Cerebellar cortex (tissue), 1 donor: ENCODE measurements around the gene PHYHIPL.
"Not testable (repeated sequence)": the region's sequence is repeated elsewhere in the genome, so short reads cannot be mapped to it uniquely, and the experiment has no call there.

Source experiments
- DNase-seq: peaks from one replicate; pipeline ENCODE4 v3.0.0-alpha.2; 2015; ENCODE audit warnings: low spot score

The PHYHIPL gene

DNA sequence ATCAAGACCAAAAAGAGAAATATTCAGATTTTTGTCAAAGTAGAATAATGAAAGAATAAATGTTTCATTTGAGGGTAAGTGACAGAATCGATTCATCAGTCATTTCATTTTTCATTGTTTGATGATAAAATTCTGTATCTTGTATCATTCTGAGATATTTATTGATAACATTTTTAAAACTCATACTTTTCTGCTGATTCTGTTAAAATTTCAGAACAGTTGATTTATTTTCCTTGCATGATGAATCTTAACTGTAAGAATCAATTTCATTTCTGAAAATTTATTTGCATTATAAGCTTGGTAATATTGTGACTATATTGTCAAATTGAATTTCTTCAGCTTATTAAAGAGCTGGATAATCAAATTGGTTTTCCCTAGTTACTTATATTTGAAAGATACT, 13.9 kb downstream of the PHYHIPL start:
- no peak for DNase-seq

DNA sequence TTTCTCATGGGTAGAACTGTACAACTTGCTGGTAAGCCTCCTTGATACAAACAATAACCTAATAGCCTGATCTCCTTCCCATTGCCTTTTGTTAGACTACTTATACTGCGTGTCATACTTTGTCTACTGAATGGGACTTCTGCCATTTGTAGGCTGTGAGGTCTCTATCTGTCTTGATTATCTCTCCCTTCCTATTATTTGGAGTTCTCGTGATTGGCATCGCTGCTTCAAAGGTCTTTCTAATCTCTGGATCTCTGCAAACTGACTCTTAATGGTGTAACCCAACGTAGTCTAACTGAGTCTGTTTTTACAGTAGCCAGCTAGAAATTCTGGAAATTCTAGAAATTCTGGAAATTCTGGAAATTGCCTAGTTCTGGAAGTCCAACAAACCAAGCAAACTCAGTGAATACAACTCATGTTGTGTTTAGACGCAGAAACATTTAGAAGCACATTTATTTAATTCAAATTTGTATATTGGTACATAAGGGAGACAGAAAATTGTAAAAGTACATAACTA, 29.8 kb downstream of the PHYHIPL start:
- DNase-seq, result no peak

DNA sequence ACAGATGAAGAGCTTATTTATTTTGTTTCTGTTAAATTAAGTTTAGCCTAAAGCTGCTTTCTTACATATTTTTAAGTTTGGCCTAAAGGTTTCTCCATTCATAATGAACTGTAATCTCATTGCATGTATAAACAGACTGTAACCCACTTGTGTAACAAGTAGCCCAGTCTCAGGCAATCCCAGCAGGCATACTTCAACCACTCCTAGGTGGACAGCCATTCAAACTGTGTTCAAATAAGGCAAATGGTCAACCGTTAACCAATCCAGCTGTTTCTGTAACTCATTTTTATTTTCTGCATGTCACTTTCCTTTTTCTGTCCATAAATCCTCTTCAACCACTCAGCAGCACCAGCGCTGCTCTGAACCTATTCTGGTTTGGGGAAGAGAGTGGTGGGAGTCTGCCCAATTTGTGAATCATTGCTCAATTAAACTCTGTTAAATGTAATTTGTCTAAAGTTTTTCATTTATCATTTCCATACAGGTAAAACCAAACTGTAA, 35.9 kb downstream of the PHYHIPL start:
- DNase-seq, result no peak

DNA sequence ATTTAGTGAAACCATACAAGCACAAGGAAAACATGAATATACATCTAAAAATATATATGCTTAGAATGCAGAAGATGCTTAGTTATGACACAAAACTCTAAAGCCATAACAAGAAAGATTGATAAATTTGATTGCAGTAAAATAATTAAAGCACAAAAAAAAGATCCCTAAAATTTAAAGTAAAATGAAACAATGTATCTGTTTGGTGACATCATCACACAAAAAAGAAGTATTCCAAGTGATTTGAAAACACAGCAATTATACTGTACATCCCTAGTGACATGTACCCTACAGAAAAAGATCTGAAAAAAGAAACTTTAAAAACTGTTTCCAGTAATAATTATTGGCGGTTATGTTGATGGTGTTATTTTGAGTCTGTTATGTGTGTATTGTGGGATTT, 37.7 kb downstream of the PHYHIPL start:
- no peak for DNase-seq

DNA sequence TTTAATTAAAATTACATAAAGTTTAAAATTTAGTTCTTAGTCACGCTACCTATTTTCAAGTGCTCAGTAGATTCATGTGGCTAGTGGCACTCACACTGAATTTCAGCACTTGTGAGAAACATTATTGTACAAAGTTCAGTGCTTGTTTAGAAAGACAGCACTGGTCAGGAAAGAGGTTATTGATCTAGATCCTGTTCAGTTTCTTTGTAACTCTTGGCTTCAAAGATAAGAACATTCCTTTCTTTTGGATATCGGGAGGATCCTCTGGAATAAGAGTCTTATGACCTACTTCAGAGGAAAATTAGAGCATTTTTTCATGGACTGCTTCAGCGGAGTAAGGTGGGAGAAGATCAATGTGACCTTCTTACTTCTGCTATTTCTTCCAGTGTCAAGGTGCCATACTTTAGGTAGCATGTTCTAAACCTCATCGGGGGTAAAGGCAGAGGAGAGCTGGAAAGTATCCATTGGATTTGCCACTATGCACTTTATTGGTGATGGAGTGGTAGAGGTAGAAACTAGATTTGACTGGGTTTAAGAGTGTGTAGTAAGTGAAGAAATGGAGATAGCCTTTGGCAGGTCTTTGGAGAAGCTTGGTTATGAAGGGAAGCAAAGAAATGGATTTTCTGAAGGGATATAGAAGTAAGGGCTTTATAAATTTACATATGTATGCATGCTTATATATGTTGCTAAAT, 39.9 kb downstream of the PHYHIPL start:
- no peak for DNase-seq

DNA sequence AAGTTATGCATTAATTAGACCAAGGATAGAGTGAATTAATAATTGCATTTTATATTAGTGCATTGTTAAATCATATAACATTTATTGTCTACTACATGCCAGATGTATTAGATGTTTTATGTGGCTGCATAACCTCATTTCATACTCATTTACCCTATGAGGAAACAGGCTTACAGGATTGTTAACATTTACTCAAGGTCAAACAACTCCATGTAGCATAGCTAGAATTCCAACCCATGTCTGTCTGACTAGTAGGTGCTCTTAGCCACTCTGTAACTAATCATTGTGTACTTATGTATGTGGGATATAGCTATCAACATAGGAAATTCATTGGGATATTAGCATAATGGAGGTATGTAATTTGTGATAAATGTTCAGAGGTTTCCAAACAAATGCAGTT, 46.3 kb downstream of the PHYHIPL start:
- DNase-seq, result no peak

DNA sequence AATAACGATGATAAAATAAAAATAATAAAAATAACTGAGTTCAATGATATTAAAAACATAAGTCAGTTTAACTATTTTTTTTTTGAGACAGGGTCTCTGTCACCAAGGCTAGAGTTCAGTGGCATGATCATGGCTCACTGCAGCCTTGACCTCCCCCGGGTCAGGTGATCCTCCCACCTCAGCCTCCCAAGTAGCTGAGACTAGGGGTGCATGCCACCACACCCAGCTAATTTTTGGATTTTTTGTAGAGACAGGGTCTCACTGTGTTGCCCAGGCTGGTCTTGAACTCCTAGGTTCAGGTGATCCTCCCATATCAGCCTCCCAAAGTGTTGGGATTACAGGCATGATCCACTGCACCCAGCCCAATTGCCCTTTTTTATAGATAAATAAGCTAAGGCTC, 47.2 kb downstream of the PHYHIPL start:
- not testable (repeated sequence) for DNase-seq

DNA sequence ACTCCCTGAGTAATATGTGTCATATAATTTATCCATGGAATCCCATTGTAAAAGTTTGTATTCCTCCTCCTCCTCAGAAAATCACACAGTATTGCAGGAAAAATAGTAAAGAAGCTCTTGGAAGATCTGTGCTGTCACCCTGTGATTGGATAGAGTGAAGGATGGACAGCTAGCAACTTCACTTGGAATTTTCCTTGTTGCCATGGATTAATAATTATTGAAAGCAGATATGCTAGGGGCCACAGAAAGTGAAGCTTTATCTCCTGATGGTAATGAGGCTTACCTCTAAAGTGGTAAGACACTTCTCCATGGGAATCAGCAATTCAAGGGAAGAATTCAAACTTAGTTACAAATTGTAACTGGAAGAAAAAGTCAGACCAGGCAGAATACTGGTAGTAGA, 48.8 kb downstream of the PHYHIPL start:
- no peak for DNase-seq

DNA sequence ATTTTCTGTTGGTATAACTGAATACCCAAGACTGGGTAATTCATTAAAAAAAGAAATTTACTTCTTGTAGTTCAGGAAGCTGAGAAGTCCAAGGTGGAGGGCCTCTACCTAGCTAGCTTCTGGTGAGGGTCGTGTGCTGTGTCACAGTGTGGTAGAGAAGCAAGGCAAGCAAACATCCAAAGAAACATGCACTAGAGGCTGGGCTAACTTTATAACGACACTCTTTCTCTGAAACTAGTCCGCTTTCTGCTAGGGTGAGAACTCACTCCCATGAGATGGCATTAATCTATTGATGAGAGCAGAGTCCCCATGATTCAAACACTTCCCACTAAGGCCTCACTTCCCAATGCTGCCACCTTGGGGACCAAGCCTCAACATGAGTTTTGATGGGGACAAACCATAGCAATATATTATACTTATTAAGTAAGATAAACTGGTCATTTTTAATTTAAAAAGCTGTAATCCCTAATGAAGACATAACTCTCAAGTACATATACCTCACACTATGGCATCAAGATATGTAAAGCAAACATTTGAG, 50.8 kb downstream of the PHYHIPL start:
- no peak for DNase-seq

DNA sequence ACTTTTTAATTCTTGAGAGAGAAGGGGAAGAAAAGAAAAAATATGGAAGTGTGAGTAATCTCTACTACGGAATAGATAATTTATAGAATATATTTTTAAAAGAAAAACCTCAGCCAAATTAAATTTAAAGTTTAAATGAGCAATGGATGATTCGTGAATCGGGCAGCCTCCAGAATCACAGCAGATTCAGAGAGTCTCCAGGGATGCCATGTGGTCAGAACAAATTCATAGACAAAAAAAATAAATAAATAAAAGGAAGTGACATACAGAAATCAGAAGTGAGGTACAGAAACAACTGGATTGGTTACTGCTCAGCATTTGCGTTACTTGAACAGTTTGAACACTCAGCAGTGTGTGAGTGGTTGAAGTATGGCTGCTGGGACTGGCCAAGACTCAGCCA, 53.0 kb downstream of the PHYHIPL start:
- DNase-seq, result no peak

DNA sequence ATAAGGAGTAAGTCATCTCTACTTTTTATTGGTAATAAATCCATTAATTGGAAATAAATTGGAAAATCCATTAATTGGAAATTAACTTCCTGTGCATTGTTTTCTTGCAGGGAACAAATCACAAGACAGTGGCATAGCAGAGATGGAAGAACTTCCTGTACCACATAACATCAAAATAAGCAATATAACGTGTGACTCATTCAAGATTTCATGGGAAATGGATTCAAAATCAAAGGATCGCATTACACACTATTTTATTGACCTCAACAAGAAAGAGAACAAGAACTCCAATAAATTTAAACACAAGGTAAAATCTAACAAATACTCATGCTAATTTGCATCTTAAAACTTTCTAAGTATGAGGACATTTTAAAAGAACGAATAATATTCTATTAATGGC, 57.8 kb downstream of the PHYHIPL start:
- DNase-seq, result no peak

DNA sequence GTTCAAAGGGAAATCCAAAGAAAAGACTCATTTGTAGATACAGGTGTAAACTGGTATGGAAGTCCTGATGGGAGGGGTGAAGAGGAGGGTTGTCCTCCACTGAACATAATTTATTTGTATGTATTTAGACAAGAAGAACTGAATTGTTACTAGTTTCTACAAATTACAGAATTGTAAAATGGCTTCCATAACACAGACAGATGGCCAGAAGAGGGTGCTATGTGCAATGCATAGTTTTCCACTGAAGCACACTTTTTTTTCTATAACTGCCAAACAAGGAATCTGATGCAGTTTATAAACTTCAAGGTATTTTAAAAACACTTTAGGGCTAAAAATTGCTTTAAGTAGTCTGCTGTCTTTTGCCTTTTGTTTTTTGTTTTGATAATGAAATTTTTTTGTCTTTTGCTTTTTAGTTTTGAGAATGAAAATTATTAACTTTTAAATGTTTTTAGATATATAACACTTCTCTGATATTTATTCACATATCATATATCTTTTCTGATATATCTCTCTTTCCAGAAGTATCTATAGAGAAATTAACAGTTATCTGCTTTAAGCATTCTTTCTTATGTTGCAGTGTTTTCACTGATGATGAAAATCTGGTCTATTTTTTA, 58.5 kb downstream of the PHYHIPL start:
- peak; percentile 30 for DNase-seq

DNA sequence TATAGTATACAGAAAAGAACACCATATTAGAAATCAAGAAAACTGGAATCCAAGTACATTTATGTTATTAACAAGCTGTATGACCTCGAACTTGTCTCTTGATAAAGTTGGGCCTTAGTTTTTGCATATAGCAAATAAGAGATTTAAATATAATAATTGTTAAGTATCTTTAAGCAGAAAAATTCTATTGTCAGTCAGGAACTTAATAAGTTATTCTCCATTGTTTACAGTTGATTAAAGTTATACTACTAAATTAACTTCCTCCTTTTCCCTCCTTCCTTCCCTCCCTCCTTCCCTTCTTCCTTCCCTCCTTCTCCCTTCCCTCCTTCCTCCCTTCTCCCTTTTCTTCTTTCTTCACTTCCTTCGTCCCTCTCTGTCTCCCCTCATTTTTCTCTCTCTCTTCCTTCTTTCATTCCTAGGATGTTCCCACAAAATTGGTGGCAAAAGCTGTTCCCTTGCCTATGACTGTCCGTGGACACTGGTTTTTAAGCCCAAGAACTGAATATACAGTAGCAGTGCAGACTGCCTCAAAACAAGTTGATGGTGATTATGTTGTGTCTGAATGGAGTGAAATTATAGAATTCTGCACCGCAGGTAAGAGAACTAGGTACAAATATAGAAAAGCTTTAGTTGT, 59.7 kb downstream of the PHYHIPL start:
- DNase-seq, result no peak

DNA sequence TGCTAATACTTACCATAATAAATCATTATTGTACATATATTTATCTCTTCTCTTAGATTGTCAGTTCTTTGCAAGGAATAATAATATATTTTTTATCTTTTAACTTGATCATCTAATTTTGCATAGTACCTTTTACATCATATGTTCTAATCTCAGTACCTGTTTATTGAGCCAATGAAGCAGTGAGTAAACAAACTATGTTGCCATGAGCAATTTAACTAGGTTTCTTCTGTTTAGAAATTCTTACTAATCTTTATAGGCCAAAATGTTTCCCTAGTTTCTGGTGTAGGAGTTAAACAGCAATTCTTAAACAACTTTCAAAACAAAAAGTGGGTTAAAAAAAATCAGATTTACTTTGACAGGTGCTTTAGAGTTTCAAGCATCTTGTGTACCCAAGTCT, 61.3 kb downstream of the PHYHIPL start:
- no peak for DNase-seq

DNA sequence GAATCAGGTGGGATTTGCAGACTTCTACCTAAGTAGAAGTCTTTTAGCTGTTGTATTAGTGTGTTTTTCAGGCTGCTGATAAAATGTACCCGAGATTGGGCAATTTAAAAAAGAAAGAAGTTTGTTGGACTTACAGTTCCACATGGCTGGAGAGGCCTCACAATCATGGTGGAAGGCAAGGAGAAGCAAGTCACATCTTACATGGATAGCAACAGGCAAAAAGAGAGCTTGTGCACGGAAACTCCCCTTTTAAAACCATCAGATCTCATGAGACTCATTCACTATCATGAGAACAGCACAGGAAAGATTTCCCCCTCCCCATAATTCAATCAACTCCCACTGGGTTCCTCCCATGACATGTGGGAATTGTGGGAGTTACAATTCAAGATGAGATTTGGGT, 62.7 kb downstream of the PHYHIPL start:
- DNase-seq, result not testable (repeated sequence)

DNA sequence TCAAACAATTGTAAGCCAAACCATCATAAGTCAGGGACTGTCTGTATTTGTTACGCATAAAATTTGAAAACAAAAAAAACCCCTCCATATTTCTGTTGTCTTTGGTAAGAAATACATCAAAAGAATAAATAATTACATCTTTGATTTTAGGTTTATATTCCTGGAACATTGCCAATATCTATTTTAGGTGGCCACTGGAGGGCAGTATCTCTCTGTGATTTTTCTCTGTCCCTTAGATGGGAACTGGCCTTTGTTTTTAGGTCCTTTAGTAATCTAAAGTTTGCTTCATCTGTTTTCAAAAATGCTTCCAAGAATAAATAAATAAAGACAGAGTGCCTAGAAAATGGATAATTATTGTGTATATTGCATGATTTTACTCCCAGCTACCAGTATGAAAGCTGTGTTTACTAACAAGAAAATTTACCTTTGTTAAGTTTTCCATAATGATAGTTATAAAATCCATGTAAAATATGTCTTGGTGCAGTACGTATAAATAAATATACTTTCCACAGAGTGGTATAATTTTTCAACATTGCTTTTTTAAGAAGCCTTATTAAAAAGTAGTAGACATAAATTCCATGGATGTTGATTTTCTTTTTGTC, 64.2 kb downstream of the PHYHIPL start:
- DNase-seq, result peak; percentile 63

DNA sequence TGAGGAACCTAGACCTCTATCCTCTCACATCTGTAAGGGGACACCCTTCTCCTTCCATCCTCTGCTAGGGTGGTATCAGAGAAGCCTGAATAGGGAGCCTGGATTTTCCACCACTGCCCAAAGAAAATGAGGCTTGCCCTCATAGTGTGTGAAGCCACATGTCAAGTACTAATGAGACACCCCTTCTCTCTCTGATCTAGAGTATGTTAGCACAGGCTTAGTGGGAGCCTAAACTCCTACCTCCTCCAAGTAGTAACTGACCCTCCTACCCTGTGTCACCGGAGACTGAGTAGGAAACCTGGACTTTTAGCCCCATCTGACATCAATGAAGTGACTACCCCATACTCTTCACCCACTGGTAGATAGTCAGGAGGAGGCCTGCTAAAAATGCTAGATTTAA, 65.6 kb downstream of the PHYHIPL start:
- DNase-seq, result no peak

DNA sequence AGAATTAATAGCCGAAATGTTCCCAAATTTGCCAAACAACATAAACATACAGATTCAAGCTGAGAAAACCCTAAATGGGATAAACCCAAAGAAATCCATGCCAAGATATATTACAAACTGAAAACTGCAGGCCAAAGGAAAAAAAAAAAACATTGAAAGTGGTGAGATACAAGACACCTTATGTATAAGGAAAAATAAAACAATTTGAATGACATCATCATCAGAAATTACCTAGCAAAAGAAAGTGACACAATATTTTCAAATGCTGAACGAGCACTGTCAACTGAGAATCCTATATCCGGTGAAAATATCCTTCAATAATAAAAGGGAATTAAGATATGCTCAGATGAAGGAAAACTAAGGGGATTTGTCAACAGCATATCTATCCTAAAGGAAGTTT, 66.5 kb downstream of the PHYHIPL start:
- DNase-seq, result no peak

DNA sequence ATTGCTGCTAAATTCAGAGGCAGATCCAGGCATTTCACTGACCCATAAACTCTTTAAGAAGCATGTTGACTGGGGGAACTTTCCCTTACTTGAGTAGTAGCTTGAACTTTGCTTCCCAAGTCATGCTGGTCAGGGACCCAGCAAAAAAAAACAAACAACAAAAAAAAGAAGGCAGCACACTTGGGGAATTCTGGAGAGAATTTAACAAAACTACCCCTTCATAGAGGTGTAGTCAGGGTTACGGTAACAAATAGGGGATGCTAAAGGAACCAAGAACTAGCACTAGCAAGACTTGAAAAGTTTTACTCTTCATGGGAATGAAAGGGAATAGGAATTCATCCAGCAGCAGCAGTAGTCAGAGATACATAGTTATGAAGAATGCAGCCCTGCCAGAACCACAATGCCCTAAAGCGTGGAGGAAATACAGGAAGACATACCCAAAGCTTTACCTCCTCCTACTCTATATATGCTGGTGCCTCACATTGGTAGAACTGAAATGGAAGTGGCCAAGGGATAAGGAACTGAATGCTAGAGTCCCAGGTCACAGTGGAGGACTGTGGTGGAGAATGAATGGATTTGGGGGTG, 67.3 kb downstream of the PHYHIPL start:
- no peak for DNase-seq

DNA sequence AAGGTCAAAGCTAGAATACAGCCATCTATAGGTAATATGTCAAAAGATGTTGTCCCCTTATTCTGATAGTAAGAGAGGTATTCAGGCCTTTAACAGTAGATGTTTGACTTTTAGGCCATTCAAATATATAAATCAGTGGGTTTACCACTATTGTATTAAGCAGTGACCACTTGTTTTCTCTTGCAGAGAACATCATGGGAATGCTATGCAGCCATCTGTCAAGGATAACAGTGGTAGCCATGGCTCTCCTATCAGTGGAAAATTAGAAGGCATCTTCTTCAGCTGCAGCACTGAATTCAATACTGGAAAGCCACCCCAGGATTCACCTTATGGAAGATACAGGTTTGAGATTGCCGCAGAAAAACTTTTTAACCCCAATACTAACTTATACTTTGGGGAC, 68.4 kb downstream of the PHYHIPL start:
- DNase-seq, result no peak

DNA sequence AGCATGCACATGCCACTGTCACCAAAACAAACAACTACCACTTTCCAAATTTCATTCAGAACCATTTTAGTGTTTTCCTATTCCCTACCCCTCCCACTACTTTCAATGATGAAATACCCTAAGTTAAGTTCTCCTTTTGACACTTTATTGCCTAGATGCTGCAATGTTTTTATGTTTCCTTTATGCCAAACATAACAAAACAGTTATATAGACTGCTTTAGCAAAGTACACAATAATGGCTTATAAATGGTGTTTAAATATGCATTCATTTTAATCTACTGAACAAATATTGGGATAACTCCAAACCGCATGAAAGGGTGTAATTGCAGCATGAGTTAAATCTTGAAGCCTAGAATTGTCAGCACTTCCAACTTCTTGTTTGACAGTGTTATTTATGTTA, 69.2 kb downstream of the PHYHIPL start:
- DNase-seq, result no peak

DNA sequence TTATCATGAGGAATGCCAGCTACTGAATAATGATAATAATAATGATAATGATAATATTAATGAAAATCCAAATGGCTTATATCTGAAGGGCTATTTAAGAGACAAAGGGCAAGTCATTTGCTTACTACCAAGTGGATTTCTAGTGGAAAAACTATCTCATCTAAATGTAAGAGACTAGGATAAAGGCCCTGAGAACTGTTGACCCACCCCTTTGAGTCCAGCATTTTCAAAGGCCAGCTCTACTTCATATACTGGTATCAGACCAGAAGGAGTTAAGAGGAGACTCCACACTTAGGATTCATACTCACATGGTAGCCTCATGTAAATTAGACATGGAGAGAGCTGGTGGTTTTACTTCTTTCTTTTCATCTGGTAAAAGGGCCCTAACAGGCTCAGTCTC, 76.0 kb downstream of the PHYHIPL start:
- DNase-seq, result no peak
